K562 (cell line): ENCODE results near the gene MYOZ1. TPM values are rescaled to one million over a fixed set of nuclear protein-coding genes. Genes with fewer than 3 reads are reported as not detected.

ENCODE experiments used
- ATAC-seq: fragments of 200-7000 bp; cut with Tn5 transposase; 3 replicates; pipeline ENCODE4 v1.9.1; 2020; ENCODE audit warnings: moderate library complexity
- BruUV-seq: library from RNA; stranded (reverse); fragments of 400-500 nt; replicated peaks from 2 replicates; lab custom pipeline; 2021; lab: Mats Ljungman, UMichigan
- CTCF ChIA-PET: fragments of 300-600 bp; formaldehyde crosslinking; extraction: SDS; loops from one replicate; lab custom pipeline; 2021; ENCODE audit warnings: low intra/inter-chr PET ratio; lab: Yijun Ruan, JAX
- POLR2A ChIA-PET: fragments of 300-600, 350-650 bp; sonication (Branson Sonifier 250); formaldehyde crosslinking; extraction: SDS; loops from one replicate; lab custom pipeline; 2021; ENCODE audit warnings: antibody characterized with exemption, inconsistent platforms; lab: Yijun Ruan, JAX
- DNase-seq, 4 experiments: peaks; one replicate each; pipeline versions ENCODE4 v3.0.0 to v3.0.0-alpha.2; 2011 to 2018; ENCODE audit warnings: low spot score in 3 of 4, mixed read lengths in 3 of 4; ENCODE audit errors: extremely low read depth in 1 of 4
- FAIRE-seq: peaks from 2 replicates; lab custom pipeline; 2011; peaks lifted over from hg19 to GRCh38; lab: Jason Lieb, UNC
- H2AFZ ChIP-seq: 2 replicates; pipeline ENCODE4 v1.6.0; 2011; ENCODE audit warnings: low read depth, low read length, control low read depth, inconsistent platforms
- H3K27ac ChIP-seq: fragments of 200-600 bp; 3 replicates; pipeline ENCODE4 v1.8.0; 2011; ENCODE audit warnings: low read depth, mild to moderate bottlenecking, control low read depth, inconsistent platforms, low read length, moderate library complexity, mixed read lengths; ENCODE audit errors: extremely low read depth
- H3K27me3 ChIP-seq, 2 experiments: fragments of 300-600 bp in 1 of 2; 2 replicates in 1 of 2; 3 replicates in 1 of 2; pipeline versions ENCODE4 v1.6.0 to v1.8.0; 2011; ENCODE audit warnings: inconsistent platforms in 2 of 2, low read length in 2 of 2, mild to moderate bottlenecking in 1 of 2, mixed read lengths in 1 of 2, moderate library complexity in 1 of 2; ENCODE audit not compliant: control insufficient read depth in 2 of 2, insufficient read depth in 2 of 2
- H3K36me3 ChIP-seq: fragments of 300-600 bp; 3 replicates; pipeline ENCODE4 v1.8.0; 2011; ENCODE audit warnings: mild to moderate bottlenecking, low read length, inconsistent platforms; ENCODE audit not compliant: control insufficient read depth, insufficient read depth
- H3K4me1 ChIP-seq, 2 experiments: fragments of 200-600 bp in 1 of 2; replicated peaks in 1 of 2; 2 replicates in 1 of 2; 3 replicates in 1 of 2; pipeline versions ENCODE4 v1.5.1 to v1.8.0; 2011; ENCODE audit warnings: inconsistent platforms in 2 of 2, low read length in 2 of 2, mild to moderate bottlenecking in 1 of 2, mixed read lengths in 1 of 2, moderate library complexity in 1 of 2; ENCODE audit not compliant: control insufficient read depth in 2 of 2, insufficient read depth in 2 of 2
- H3K4me2 ChIP-seq: 2 replicates; pipeline ENCODE4 v1.6.1; 2011; ENCODE audit warnings: low read length, control low read depth, inconsistent platforms, mixed read lengths; ENCODE audit not compliant: insufficient read depth
- H3K4me3 ChIP-seq: fragments of 200-600 bp; sonication (generic), shearing (Covaris generic); 2 replicates; pipeline ENCODE4 v1.5.1; 2016; ENCODE audit warnings: control low read depth, inconsistent platforms
- H3K79me2 ChIP-seq: fragments of 200-600 bp; 3 replicates; pipeline ENCODE4 v1.8.0; 2011; ENCODE audit warnings: low read length, inconsistent platforms; ENCODE audit not compliant: control insufficient read depth, insufficient read depth
- H3K9ac ChIP-seq, 2 experiments: 2 replicates each; pipeline versions ENCODE4 v1.6.0 to v1.6.1; 2011; ENCODE audit warnings: low read depth in 2 of 2, low read length in 2 of 2, control low read depth in 1 of 2, inconsistent platforms in 1 of 2, mild to moderate bottlenecking in 1 of 2, mixed read lengths in 1 of 2; ENCODE audit not compliant: insufficient read depth in 1 of 2
- H3K9me1 ChIP-seq: one replicate; pipeline ENCODE4 v1.6.0; 2011; ENCODE audit warnings: inconsistent platforms, mild to moderate bottlenecking, low read length, moderate library complexity; ENCODE audit not compliant: control insufficient read depth, insufficient read depth
- H3K9me3 ChIP-seq: replicated peaks from 2 replicates; pipeline ENCODE4 v1.5.1; 2011; ENCODE audit warnings: low read depth, low read length, inconsistent platforms; ENCODE audit not compliant: control insufficient read depth, insufficient read depth
- H4K20me1 ChIP-seq: replicated peaks from 2 replicates; pipeline ENCODE4 v1.6.1; 2011; ENCODE audit warnings: low read length, inconsistent platforms, mixed read lengths; ENCODE audit not compliant: control insufficient read depth, insufficient read depth
- E2F1 ChIP-seq: sonication (generic); formaldehyde crosslinking; IDR thresholded peaks from 2 replicates; pipeline ENCODE4 v1.8.1; 2023; ENCODE audit warnings: mild to moderate bottlenecking, missing genetic modification reagents, moderate library complexity
- NCOA6 ChIP-seq: fragments of 450-650 bp; IDR thresholded peaks from 2 replicates; pipeline ENCODE4 v1.6.1; 2017; ENCODE audit warnings: mild to moderate bottlenecking
- NRF1 ChIP-seq, 2 experiments: fragments of 450-650 bp; IDR thresholded peaks in 1 of 2; conservative IDR thresholded peaks in 1 of 2; 2 replicates each; pipeline ENCODE4 v1.6.1; 2014; ENCODE audit warnings: mild to moderate bottlenecking in 2 of 2
- SETDB1 ChIP-seq: IDR thresholded peaks from one replicate; pipeline ENCODE4 v1.6.1; 2012; ENCODE audit warnings: low read length, control low read depth, inconsistent platforms
- SMAD2 ChIP-seq: fragments of 150-350 bp; IDR thresholded peaks from 2 replicates; pipeline ENCODE4 v1.6.1; 2014; ENCODE audit warnings: low read depth, mild to moderate bottlenecking, low read length
- SP2 ChIP-seq: IDR thresholded peaks from 2 replicates; pipeline ENCODE4 v1.6.1; 2011; ENCODE audit warnings: mild to moderate bottlenecking, low read depth, low read length, moderate library complexity; ENCODE audit not compliant: poor library complexity, severe bottlenecking; ENCODE audit errors: extremely low read depth
- TAF15 ChIP-seq: fragments of 200-400 bp; formaldehyde crosslinking; IDR thresholded peaks from 2 replicates; pipeline ENCODE4 v1.6.1; 2017; ENCODE audit warnings: mild to moderate bottlenecking, low read depth, low read length, moderate library complexity
- TAF9B ChIP-seq: fragments of 450-650 bp; IDR thresholded peaks from 2 replicates; pipeline ENCODE4 v1.6.1; 2018; ENCODE audit warnings: mild to moderate bottlenecking; ENCODE audit not compliant: partially characterized antibody
- TFAP4 ChIP-seq: sonication (generic); formaldehyde crosslinking; IDR thresholded peaks from 2 replicates; pipeline ENCODE4 v1.8.0; 2022; ENCODE audit warnings: missing genetic modification reagents, mild to moderate bottlenecking, moderate library complexity, borderline replicate concordance
- XRCC5 ChIP-seq: fragments of 200-400 bp; formaldehyde crosslinking; IDR thresholded peaks from 2 replicates; pipeline ENCODE4 v1.6.1; 2017; ENCODE audit warnings: low read depth, mild to moderate bottlenecking, low read length
- ZNF778 ChIP-seq: fragments of 450-650 bp; formaldehyde crosslinking; IDR thresholded peaks from 2 replicates; pipeline ENCODE4 v1.4.0; 2020; ENCODE audit warnings: mild to moderate bottlenecking, moderate library complexity
- WGBS: fragments of 100-300 bp; shearing (Covaris generic); methylation state at CpG from one replicate; pipeline ENCODE4 v1.1.6; 2016; ENCODE audit warnings: low coverage, mixed read lengths; ENCODE audit not compliant: insufficient coverage; ENCODE audit errors: missing lambda C conversion rate; 5-methylcytosine and 5-hydroxymethylcytosine counted together
- in situ Hi-C: fragments of 300-500 bp; cut with MboI; formaldehyde crosslinking; loops from 4 replicates; pipeline ENCODE4 v1.15.0; 2018; ENCODE audit warnings: inconsistent platforms, mixed read lengths
- intact Hi-C: fragments of 100-400 bp; cut with micrococcal nuclease; formaldehyde crosslinking; loops from 2 replicates; pipeline ENCODE4 v1.14.2; 2022
- polyA plus RNA-seq, 8 experiments: library from polyadenylated mRNA; depleted of rRNA in 4 of 8; stranded (reverse) in 5 of 8; unstranded in 3 of 8; fragments of >200 nt; fragmentation: Nextera tagmentation in 2 of 8; fragmentation: Illumina TruSeq in 1 of 8; extraction: Ambion mirVana in 2 of 8; extraction: Trizol in 1 of 8; gene quantifications; 2 replicates each; pipeline versions ENCODE4 v1.2.1 to v1.2.3, GENCODE V29; 2011 to 2014; ENCODE audit warnings: inconsistent platforms in 1 of 8, missing spikeins in 1 of 8
- total RNA-seq, 7 experiments: library from RNA; depleted of rRNA in 6 of 7; stranded (reverse); fragments of >200 nt in 6 of 7; fragmentation: Illumina TruSeq in 2 of 7; extraction: Trizol in 2 of 7; gene quantifications; 2 replicates each; pipeline versions ENCODE4 v1.2.1 to v1.2.3, GENCODE V29; 2011 to 2021; ENCODE audit warnings: low replicate concordance in 1 of 7

Gene MYOZ1
- total and polyA plus RNA-seq, 9 of the 15 experiments (the other 6 are each of a cell fraction or from before 2014, with no cell fraction given), result 0.03 to 0.18 (median 0.07) TPM; not detected in 5

DNA sequence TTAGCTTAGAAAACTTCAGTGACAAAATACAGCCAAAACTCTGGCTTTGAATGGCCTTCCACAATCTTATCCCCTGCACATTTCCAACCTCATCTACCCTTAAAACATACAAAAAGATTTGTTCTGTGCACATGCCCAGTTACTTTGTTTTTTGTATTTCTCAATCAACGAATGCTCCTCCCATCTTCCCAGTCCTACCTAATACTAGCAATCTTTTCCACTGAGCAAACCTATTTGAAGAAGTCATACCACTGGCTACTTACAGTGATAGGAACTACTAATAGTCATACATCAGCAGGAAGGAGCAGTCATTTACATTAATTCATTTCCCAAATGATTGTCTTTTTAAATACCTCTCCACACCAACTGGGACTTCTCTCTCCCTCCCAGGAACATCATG, 52.6 kb downstream of the MYOZ1 start:
- Histone ChIP-seq H3K4me1 (peaks cover 4 to 33% of the 10 kb centered on the region in 2 experiments), H2AFZ (no peak overlapping the region), H3K79me2 (no peaks in the 10 kb centered on the region), H3K36me3 (no peaks in the 10 kb centered on the region), H3K27me3 (no peaks in the 10 kb centered on the region), H3K9ac (no peak overlapping the region), H3K4me3 (no peak overlapping the region), H3K27ac (no peak overlapping the region), H3K4me2 (no peak overlapping the region), H3K9me3 (no peaks in the 10 kb centered on the region; the same call in 1 of the 2 replicates), H3K9me1 (no peaks in the 10 kb centered on the region), H4K20me1 (no peaks in the 10 kb centered on the region)
- BruUV-seq, result no TSS peak
- TF ChIP-seq NRF1 (conservative IDR thresholded peaks at IDR 0.05 in 1 of 2, IDR thresholded peaks at IDR 0.05 in 1 of 2) (peak; percentile 11 to 14; a peak in 1 of 4 replicates), NCOA6 (no peak)
- FAIRE-seq (no peak), DNase-seq (no peak), ATAC-seq (no peak)
- WGBS, result 69% methylated on average over 1 of the region's 1 CpG
- CTCF ChIA-PET, result interaction anchor here (0.5 kb wide), 1 partner anchor 262 kb away, joined by 3 read pairs; no protein-coding TSS in a partner anchor
- POLR2A ChIA-PET, result no interaction called here
- intact Hi-C loops (no loop called here), in situ Hi-C loops (no loop called here)

- no peak for FAIRE-seq
- no TSS peak for BruUV-seq
- CTCF ChIA-PET, result no interaction called here
- no peak for TF ChIP-seq SETDB1
- no peak for TF ChIP-seq SP2
- TF ChIP-seq TAF9B, result no peak
- TF ChIP-seq TAF15, result no peak
- TF ChIP-seq TFAP4 (CRISPR knock-in tag), result no peak
- TF ChIP-seq E2F1 (CRISPR knock-in tag), result no peak
- no peak for TF ChIP-seq XRCC5
- TF ChIP-seq ZNF778, result no peak
- TF ChIP-seq SMAD2, result no peak
Observed at GRCh38 chr10:73586583-73586984, 54.7 kb downstream of the MYOZ1 start.

More at GRCh38 chr10:73586583-73586984, 54.7 kb downstream of the MYOZ1 start:
- Histone ChIP-seq H3K9me1 (no peaks in the 10 kb centered on the region), H3K4me1 (peaks cover 4 to 20% of the 10 kb centered on the region in 2 experiments; a peak in 4 of 5 replicates), H3K79me2 (no peaks in the 10 kb centered on the region), H2AFZ (peak overlapping the region; percentile 32; the same call in 1 of the 2 replicates), H3K27ac (peak overlapping the region; percentile 4; the same call in 1 of the 3 replicates), H4K20me1 (no peaks in the 10 kb centered on the region), H3K4me2 (no peak overlapping the region; the same call in 1 of the 2 replicates), H3K9ac (no peak overlapping the region), H3K36me3 (no peaks in the 10 kb centered on the region), H3K4me3 (no peak overlapping the region), H3K9me3 (no peaks in the 10 kb centered on the region; the same call in 1 of the 2 replicates), H3K27me3 (no peaks in the 10 kb centered on the region)
- ATAC-seq (peak; percentile 64), DNase-seq (peak in 1 of 4 experiments; percentile 28)
- WGBS, result 0% methylated on average over 1 of the region's 1 CpG
- POLR2A ChIA-PET, result interaction anchor here (0.9 to 2.9 kb wide), 3 partner anchors 9 to 16 kb away, joined by 8 to 14 read pairs (median 8); no protein-coding TSS in a partner anchor
- in situ Hi-C loops, result no loop called here
- intact Hi-C loops, result no loop called here
